Medulla oblongata (tissue), 1 donor: Measurements from ENCODE around the gene UFC1.

ENCODE experiments used
- DNase-seq: peaks from one replicate; pipeline ENCODE4 v3.0.0-alpha.2; 2015; ENCODE audit errors: extremely low spot score

Gene UFC1

GRCh38 chr1:161192476-161193465 lies 39.0 kb downstream of the UFC1 start:
- DNase-seq = peak; percentile 92

GRCh38 chr1:161193561-161194235 lies 39.9 kb downstream of the UFC1 start:
- DNase-seq = peak; percentile 91

- DNase-seq = peak; percentile 79
These were observed 41.4 kb downstream of the UFC1 start for GRCh38 chr1:161195171-161195570.

GRCh38 chr1:161196111-161196510 lies 42.3 kb downstream of the UFC1 start:
- DNase-seq = no peak

- no peak for DNase-seq
These were observed 43.0 kb downstream of the UFC1 start for GRCh38 chr1:161196521-161197451.

GRCh38 chr1:161197560-161198193 lies 43.9 kb downstream of the UFC1 start:
- DNase-seq = no peak

- peak; percentile 53 for DNase-seq
These were observed 44.6 kb downstream of the UFC1 start for GRCh38 chr1:161198194-161198896.

GRCh38 chr1:161198897-161199431 lies 45.2 kb downstream of the UFC1 start, which contains the start of gene ADAMTS4:
ADAMTS4 (minus strand) TSS chr1:161199054; CDS start chr1:161198627, 427 bp downstream.
- DNase-seq = peak; percentile 96

GRCh38 chr1:161199506-161200139 lies 45.8 kb downstream of the UFC1 start:
- no peak for DNase-seq

- DNase-seq = peak; percentile 91
These were observed 46.7 kb downstream of the UFC1 start for GRCh38 chr1:161200421-161200991.

GRCh38 chr1:161200992-161201835 lies 47.4 kb downstream of the UFC1 start:
- DNase-seq = peak; percentile 55

- peak; percentile 100 for DNase-seq
These were observed 48.3 kb downstream of the UFC1 start, which contains the start of gene NDUFS2 for GRCh38 chr1:161201836-161202712. NDUFS2 (plus strand) TSS chr1:161202367; CDS start chr1:161202386, 19 bp downstream.

GRCh38 chr1:161206411-161207140 lies 52.8 kb downstream of the UFC1 start:
- DNase-seq = no peak

- no peak for DNase-seq
These were observed 53.4 kb downstream of the UFC1 start for GRCh38 chr1:161207173-161207572.
